T-helper 9 cell (primary cell): ENCODE measurements around the gene MANEA.

Experiments
- DNase-seq: peaks from one replicate; pipeline ENCODE4 v3.0.0-alpha.2; 2020

The MANEA gene

DNA sequence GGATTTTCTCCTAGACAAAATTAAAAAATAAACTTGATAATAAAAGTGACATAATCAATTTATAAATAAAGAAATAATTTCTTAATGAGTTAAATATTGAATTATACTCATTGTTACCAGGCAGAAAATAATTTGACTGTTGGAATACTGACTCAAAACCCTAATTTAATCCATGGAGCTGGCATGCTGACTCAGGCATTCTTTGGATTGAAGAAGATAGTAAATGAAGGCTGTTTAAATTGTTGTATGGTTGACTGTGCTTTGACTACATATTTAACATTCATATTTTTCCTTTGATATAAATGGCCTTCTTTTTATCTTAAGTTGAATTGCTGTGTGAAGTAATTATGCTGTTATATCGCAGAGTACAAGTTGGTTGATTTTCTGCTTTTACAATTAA lies 11.7 kb downstream of the MANEA start:
- no peak for DNase-seq

DNA sequence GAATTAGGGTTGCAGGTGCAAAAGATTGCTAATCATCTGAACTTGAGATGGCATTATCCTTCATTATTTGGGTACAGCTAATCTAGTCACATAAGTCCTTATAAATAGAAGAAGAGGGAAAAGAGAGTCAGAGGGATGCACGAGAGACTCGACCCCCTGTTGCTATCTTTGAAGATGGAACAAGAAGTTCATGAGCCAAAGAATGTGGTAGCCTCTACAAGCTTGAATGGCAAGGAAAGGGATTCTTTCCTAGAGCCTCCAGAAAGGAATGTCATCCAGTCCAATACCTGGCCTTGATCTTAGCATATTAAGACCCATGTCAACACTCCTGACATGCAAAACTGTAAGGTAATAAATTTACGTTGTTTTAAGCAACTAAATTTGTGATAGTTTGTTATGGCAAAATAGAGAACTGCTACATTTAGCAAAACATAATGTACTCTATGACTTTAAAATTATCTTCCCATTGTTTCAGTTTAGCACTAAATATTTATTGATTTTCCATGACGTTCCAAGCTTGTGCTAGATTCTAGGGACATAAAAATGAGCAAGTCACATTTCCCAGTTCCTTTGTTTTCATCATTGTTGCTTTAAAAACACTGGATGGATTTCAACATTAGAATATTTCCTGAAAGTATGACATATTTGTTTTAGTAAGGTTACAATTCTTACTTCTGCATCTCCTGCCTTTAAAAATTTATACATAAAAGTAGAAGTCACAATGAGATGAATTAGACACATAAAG lies 12.7 kb downstream of the MANEA start:
- DNase-seq, result no peak

DNA sequence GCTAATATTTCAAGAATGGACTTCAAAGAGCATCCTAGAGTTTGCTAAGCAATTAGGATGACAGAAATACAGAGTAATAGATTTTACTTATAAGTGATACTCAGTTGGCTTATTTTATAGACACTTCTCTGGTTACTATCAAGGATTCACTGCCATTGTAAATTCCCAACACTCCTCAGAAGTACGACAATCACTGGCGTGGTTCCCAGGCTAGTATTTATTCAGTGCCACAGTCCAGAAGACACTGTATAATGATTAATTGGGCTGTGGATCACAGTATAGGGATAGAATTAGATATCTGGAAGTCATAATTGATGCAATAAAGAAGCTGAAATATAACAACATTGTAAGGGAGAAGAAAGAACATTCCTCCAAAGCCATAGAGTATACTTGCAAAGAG lies 15.7 kb downstream of the MANEA start:
- no peak for DNase-seq

DNA sequence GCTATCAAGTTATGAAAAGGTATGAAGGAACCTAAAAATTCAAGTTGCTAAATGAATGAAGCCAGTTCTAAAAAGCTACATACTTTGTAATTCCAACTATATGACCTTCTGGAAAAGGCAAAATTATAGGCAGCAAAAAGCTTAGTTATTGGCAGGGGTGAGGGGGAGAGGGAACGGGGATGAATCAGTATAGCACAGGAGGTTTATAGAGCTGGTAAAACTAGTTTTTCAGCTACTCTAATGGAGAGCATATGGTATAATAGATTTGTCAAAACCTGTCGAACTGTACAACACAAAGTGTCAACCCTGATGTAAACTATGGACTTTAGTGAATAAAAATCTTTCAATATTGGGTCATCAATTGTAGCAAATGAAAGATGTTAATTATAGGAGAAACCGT lies 18.7 kb downstream of the MANEA start:
- DNase-seq, result no peak

DNA sequence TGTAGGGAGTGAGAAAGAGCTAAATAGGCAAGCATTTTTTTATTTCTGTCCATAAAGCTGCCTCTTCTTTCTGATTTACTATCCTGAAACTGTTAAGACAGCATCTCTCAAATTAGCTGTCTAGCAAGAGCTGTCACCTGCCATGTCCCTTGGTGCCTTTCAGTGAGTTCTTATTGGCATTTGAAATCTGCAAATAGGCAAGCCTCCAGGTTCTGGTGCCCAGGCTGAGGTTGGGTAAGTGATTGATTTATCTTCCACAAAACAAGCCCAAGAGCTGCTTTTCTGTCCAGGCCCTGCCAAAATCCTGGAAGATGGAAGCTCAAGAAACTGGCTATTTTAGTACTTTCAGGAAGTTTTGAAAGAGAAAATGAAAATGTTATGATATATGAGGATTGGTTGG lies 22.4 kb downstream of the MANEA start:
- no peak for DNase-seq

DNA sequence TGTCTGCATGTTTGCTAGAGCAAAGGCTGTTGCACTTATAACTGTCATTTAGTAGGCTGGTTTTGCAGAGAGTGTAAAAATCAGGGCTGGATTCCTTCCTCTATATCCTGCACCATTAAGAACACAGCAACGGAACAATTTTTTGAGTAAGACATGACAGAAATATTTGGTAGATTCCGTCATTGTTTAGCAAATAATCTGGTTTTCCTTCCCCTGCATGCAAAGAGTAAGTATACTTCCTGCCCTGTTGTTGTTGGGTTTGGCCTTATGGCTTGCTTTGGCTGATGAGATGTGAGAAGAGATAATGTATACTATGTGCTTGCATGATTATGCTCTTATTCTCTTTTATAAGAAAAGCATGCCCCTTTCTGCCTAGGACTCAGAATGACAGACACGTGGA lies 23.8 kb downstream of the MANEA start:
- no peak for DNase-seq

DNA sequence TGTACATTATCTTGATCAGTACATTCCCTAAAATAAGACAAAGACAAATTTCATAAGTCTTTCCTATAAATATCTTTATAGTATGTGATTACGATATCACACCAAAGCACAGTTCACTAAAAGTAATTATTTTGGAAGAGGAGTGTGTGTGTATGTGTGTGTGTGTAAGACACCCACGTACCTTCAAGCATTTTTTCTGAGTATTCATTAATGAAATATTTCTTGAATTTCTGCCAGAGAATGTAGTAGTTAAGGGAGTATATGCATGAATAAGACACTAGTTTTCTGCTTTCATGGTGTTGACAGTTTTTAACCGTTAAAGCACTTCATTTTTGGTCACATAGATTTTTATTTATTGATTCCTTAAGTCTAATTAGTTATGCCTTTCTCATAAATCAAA lies 36.8 kb downstream of the MANEA start:
- no peak for DNase-seq

DNA sequence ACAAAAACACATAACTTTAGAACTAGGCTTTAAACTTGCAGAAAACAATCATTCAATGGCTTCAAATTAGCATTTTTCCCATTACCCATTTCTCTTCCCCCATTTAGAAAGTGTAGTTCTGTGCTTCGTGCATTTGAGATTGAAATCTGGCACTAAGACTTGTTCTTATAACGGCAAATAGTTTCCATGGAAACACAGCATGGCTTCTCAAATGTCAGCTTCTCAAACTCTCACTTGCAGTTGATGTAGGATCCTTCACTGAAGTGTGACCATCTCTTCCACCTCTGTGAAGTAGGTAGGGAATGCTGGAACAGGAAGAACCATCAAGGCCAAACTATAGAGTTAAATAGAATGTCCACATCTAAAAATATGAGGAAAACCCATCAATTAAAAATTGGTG lies 52.2 kb downstream of the MANEA start:
- no peak for DNase-seq

DNA sequence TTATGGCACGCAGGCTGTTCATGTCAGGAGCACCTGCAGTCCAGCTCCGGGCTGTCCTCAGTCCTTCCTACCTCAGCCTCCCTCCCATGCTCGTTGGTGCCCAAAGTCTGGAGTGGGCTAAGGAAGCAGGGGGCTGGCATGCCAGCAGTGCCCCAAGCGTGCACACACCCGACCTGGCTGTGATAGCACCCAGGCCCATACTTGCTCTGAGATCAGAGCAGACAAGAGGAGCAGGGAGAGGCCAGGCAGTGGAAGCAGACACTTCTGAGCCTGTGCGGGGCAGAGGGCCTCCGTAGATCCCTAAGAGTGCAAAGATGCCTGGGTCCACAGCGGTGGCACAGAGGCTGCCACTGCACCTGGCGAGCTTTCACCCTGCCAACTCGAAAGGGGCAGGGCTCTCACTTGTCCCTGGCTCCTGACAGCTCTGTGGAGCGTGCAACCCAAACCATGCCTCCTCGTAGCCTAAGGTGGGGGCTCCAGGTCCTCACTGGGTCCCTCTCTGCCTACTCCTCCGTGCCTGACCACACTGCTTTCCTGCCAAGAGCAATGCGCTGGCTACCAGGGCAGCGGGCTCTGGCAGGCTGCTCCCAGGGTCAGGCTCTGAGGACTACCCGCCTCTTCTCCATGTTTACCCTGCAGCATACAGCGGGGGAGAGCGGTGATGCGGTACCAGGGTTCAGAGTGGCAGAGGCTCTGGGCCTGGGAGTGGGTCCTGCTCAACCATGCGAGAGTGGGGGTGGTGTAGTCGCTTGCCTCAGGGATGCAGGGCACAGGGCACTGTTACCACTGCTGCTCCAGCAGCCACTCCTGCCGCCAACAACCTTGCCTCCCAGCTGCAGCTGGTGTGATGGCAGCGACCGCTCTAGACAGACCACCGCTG lies 59.5 kb downstream of the MANEA start:
- no peak for DNase-seq

DNA sequence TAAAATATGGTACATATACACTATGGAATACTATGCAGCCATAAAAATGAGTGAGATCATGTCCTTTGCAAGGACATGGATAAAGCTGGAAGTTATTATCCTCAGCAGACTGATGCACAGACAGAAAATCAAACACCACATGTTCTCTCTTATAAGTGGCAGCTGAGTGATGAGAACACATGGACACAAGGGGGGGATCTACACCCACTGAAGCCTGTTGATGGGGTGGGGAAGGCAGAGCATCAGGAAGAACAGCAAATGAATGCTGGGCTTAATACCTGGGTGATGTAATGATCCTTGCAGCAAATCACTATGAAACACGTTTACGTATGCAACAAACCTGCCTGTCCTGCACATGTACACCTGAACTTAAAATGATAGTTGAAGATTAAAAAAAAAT lies 71.3 kb downstream of the MANEA start:
- DNase-seq, result no peak

DNA sequence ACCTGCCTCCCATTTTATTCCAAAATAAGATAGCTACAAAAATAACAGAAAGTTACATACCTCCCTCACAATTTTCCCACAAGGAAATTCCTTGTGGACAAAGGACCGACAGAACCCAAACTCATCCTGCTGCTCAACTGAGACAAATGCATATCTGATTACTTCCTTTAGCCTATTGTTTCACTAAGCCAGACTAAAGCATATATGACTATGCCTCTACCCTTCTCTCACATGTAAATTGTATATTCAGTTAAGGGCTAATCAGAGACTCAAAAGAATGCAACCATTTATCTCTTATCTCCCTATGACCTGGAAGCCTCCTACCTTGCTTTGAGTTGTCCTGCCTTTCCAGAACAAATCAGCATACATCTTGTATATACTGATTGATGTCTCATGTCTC lies 72.1 kb downstream of the MANEA start:
- no peak for DNase-seq

DNA sequence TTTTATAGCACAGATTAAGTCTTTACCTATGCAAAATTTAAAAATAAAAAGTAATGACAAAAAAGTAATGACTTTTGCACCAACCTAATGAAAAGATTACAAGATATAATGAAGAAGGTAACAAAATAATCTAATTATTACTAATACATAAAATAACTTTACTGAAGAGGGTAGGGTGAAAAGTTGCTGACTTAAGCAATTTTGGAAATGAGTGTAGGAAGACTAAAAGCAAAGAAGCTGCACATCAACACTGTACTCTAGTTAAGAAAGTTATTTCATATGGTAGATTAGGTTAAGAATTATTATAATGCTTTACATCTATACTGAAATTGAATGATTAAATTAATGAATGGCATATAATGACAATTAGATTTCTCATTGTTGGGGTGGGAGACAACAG lies 76.8 kb downstream of the MANEA start:
- no peak for DNase-seq

DNA sequence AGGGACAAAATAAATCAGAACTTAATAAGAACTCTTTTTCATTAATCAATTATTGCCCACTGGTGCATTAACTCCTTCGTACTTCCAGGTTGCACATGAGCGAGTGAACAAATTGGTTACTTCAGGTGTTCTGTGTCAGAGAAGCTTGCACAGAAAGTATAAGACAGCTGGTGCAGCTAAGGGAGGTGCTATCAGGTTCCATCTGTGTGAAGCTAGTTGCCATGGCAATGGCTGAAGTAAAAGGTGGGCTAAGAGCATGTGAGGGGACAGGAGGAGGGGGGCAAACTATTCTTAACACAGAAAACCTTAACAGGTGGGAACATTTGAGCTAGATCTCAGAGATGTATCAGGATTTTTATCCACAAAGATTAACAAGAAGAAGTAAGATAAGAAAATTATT lies 81.6 kb downstream of the MANEA start:
- no peak for DNase-seq
